Right lobe of liver (tissue), 6 donors: ENCODE results near the gene PAX5. TPM values are rescaled to one million over a fixed set of nuclear protein-coding genes. Genes with fewer than 3 reads are reported as not detected.

Source experiments
- ATAC-seq, 4 donors: fragments of 200-7000 bp; cut with Tn5 transposase; one replicate each; pipeline ENCODE4 v1.9.1; 2020; ENCODE audit warnings: mild to moderate bottlenecking in 4 of 4, moderate library complexity in 4 of 4
- DNase-seq, 3 donors: peaks; one replicate each; pipeline ENCODE4 v3.0.0-alpha.2; 2020
- H3K27ac ChIP-seq, 3 donors: fragments of 200-600 bp; one replicate each; pipeline ENCODE4 v1.8.0; 2022
- H3K27me3 ChIP-seq, 2 donors: fragments of 200-600 bp; one replicate each; pipeline ENCODE4 v1.8.0; 2022
- H3K36me3 ChIP-seq, 4 donors: fragments of 200-600 bp; sonication (generic) in 1 of 4; one replicate each; pipeline versions ENCODE4 v1.5.1 to v1.8.0; 2017 to 2022; ENCODE audit warnings: control low read depth in 1 of 4
- H3K4me1 ChIP-seq, 4 donors: fragments of 200-600 bp; sonication (generic) in 1 of 4; one replicate each; pipeline versions ENCODE4 v1.5.1 to v1.8.0; 2017 to 2022; ENCODE audit warnings: control low read depth in 1 of 4
- H3K4me3 ChIP-seq, 3 donors: fragments of 200-600 bp; one replicate each; pipeline ENCODE4 v1.8.0; 2022
- H3K9me3 ChIP-seq, 4 donors: fragments of 200-600 bp; sonication (generic) in 1 of 4; one replicate each; pipeline versions ENCODE4 v1.5.1 to v1.8.0; 2017 to 2022; ENCODE audit warnings: control low read depth in 1 of 4
- POLR2A ChIP-seq: fragments of 450-650 bp; IDR thresholded peaks from one replicate; pipeline ENCODE4 v1.6.1; 2017; ENCODE audit warnings: antibody characterized with exemption, mild to moderate bottlenecking
- WGBS: methylation state at CpG from one replicate; pipeline ENCODE4 v1.1.6; 2018; ENCODE audit warnings: low coverage, low lambda C conversion rate; ENCODE audit not compliant: insufficient coverage; ENCODE audit errors: missing lambda C conversion rate; 5-methylcytosine and 5-hydroxymethylcytosine counted together
- intact Hi-C, 2 donors: fragments of 100-400 bp; cut with DNase I; formaldehyde crosslinking; loops; one replicate each; pipeline versions ENCODE4 v1.11.2 to v1.14.1; 2022
- total RNA-seq, 6 experiments: library from RNA; depleted of rRNA in 2 of 6; stranded (reverse); fragments of >200 nt in 2 of 6; fragmentation: NEBNext Ultra II Directional in 3 of 6; extraction: Animal tissue kit (Norgen Biotek cat#: 25700) in 3 of 6; gene quantifications; one replicate each; pipeline versions ENCODE4 v1.1.0 to v1.2.4, GENCODE V29; 2016 to 2023
- TF ChIP-seq, protein P1 (sequence below), 4 donors: fragments of 200-600 bp in 3 of 4; fragments of 450-650 bp in 1 of 4; IDR thresholded peaks; one replicate each; pipeline versions ENCODE4 v1.5.1 to v1.8.0; 2016 to 2022; ENCODE audit warnings: antibody characterized with exemption in 4 of 4, mild to moderate bottlenecking in 2 of 4
- donor health status: DM: no; HTN: yes; CAD: no.
- donor health status: DM: no; HTN: no; CAD: no.
- donor health status: DM: no; HTN: no; CAD: no.
- donor health status: DM: no; HTN: yes; CAD: no.
- donor health status: DM: no; HTN: yes; CAD: no.

The PAX5 gene
- total RNA-seq, 6 experiments from 2014 or later: 0.12 to 0.18 TPM; not detected in 4

DNA sequence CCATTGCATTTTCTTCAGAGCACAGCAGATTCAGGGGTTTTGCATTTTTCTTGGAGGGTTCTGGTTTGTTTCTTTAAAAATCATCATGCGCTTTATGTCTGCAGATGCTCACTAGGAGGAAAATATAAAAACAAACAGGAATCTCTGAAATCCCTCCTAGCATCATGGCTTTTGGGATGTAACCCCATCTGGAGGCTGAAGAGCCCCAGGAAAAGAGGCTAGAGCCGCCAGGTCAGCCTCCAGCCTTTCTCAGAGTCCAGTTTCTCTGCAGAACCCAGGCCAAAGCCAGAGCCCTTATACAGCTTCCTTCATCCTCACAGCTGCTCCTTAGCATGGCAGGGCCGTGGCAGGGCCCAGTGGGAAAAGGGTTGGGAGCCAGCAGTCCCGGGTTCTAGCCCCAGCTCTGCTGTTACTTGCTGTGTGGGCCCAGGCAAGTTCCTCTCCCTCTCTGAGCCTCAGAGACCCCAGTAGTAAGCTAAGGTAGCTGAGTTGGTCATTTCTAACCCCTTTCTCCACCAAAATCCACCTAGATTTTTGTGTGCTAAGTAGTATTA, 62.1 kb downstream of the PAX5 start:
- Histone ChIP-seq H3K27ac (no peak overlapping the region), H3K27me3 (no peaks in the 10 kb centered on the region), H3K36me3 (no peaks in the 10 kb centered on the region), H3K4me3 (no peak overlapping the region), H3K9me3 (no peaks in the 10 kb centered on the region), H3K4me1 (no peaks in the 10 kb centered on the region)
- DNase-seq (no peak), ATAC-seq (no peak)
- intact Hi-C loops: no loop called here
- 90% methylated on average over 2 of the region's 4 CpGs for WGBS
- TF ChIP-seq POLR2A: no peak
- TF ChIP-seq, protein P1, sequence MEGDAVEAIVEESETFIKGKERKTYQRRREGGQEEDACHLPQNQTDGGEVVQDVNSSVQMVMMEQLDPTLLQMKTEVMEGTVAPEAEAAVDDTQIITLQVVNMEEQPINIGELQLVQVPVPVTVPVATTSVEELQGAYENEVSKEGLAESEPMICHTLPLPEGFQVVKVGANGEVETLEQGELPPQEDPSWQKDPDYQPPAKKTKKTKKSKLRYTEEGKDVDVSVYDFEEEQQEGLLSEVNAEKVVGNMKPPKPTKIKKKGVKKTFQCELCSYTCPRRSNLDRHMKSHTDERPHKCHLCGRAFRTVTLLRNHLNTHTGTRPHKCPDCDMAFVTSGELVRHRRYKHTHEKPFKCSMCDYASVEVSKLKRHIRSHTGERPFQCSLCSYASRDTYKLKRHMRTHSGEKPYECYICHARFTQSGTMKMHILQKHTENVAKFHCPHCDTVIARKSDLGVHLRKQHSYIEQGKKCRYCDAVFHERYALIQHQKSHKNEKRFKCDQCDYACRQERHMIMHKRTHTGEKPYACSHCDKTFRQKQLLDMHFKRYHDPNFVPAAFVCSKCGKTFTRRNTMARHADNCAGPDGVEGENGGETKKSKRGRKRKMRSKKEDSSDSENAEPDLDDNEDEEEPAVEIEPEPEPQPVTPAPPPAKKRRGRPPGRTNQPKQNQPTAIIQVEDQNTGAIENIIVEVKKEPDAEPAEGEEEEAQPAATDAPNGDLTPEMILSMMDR (IDR thresholded peaks at IDR 0.05): no peak

DNA sequence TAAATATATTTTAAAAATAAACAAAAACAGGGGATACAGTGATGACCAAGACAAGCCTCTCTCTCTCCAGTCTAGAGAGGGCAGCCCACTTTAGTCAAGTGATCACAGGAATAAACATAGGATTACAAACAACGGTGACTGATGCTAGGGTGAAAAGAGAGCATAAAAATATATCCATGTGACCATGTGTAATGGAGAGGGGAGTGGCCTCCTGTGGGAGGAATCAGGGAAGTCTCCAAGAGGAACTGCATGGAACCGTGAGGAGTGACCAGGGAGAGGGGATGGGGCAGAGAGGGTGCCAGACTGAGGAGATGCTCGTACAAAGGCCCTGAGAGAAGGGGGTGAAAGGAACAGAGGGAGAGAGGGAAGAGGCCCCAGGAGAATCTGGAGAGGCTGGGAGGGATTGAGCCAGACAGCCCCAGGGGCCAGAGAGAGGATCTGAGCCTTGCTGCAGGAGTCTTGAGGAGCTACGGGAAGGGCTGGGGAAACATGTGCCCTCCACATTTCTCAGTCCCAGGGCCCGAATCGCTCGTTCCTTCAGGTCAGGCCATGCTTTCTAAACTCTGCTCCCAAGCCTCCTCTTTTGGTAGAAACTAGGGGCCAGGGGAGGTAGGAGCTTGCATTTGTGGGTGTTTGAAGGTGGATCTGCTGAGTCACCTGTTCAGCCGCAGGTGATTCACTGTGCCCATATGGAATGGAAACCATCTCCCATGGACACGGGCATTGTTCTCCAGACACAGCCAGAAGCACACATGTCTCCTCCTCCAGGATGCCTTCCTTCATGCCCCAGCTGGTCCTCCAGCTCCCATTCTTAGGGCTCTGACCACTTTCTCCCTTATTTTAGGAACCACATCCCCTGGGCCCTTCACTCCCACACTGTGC, 63.8 kb downstream of the PAX5 start:
- H3K27me3 ChIP-seq: no peaks in the 10 kb centered on the region
- H3K27ac ChIP-seq: no peak overlapping the region
- 62% methylated on average over 6 of the region's 9 CpGs for WGBS
- DNase-seq (peak in 1 of 3 donors; percentile 18), ATAC-seq (no peak)
- no peak overlapping the region for H3K4me3 ChIP-seq
- TF ChIP-seq POLR2A: no peak
- TF ChIP-seq, protein P1 (IDR thresholded peaks at IDR 0.05): no peak
- H3K36me3 ChIP-seq: no peaks in the 10 kb centered on the region
- H3K4me1 ChIP-seq: no peaks in the 10 kb centered on the region
- no peaks in the 10 kb centered on the region for H3K9me3 ChIP-seq
- intact Hi-C loops: no loop called here

DNA sequence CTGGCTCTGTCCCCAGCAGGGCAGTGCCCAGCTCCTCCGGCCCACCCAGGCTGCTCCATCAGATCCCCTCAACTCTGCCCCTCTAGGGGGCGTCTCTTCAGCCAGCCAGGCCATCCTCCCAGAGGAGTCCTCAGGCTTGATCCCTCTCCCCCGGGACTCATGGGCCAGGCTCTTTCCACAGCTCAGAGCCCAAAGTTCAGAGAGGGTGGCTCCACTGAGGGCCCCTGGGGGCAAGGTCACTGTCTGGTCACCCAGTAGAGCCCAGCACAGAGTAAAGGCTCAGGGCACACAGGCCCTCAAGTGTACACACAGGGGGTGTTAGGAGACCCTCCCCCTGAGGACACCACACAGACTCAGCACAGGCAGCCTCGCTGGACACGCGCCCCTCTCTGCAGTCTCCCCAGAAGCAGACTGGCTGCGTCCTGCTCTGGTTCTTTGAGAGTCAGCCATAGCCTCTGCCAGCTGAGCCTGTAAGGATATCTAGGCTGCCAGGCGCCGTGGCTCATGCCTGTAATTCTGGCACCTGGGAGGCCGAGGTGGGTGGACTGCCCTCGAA, 64.8 kb downstream of the PAX5 start:
- 58% methylated on average over 4 of the region's 11 CpGs for WGBS
- no peak for ATAC-seq

DNA sequence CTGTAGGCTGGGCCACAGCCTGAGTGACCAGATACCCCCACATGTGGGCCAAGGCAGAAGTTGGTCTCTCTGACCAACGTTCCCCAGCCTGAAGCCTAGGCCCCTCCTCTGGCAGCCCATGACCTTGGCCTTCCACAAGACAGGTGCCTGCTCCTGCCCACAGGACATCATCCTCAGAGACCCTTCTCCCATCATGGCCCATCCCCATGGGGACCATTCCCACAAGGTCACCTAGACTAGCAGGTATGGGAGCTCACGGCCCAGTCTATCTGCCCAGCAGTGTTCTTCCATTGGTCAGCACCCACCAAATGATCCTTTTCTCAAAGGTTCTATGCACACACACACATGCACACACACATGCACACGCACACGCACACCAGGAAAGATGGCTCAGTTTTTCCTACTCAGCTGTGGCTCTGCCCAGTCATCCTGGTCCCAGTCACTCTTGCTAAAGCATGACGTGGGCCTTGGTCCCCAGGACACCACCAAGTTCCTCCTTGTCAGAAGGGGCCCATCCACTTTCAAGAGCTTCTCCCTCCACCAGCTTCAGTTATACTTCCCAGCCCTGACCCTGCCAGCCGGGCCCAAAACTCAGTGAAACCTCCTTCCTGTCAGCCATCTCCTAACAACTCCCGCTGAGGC, 65.4 kb downstream of the PAX5 start:
- H3K36me3 ChIP-seq: no peaks in the 10 kb centered on the region
- WGBS: 80% methylated on average over 4 of the region's 7 CpGs
- DNase-seq (peak in 1 of 3 donors; percentile 30), ATAC-seq (no peak)
- TF ChIP-seq POLR2A: no peak
- TF ChIP-seq, protein P1 (IDR thresholded peaks at IDR 0.05): no peak
- no peaks in the 10 kb centered on the region for H3K27me3 ChIP-seq
- no peaks in the 10 kb centered on the region for H3K9me3 ChIP-seq
- H3K4me3 ChIP-seq: no peak overlapping the region
- intact Hi-C loops: no loop called here
- no peak overlapping the region for H3K27ac ChIP-seq
- no peaks in the 10 kb centered on the region for H3K4me1 ChIP-seq

More for the DNA sequence above, 64.8 kb downstream of the PAX5 start:
- TF ChIP-seq POLR2A: no peak
- TF ChIP-seq, protein P1 (IDR thresholded peaks at IDR 0.05): no peak
- Histone ChIP-seq H3K27ac (no peak overlapping the region), H3K4me1 (no peaks in the 10 kb centered on the region), H3K9me3 (no peaks in the 10 kb centered on the region), H3K4me3 (no peak overlapping the region), H3K36me3 (no peaks in the 10 kb centered on the region), H3K27me3 (no peaks in the 10 kb centered on the region)
- intact Hi-C loops: no loop called here
- DNase-seq: peak in 1 of 3 donors; percentile 37
